Fibroblast of lung (primary cell): ENCODE data around the gene BTBD16. TPM values are rescaled to one million over a fixed set of nuclear protein-coding genes. Genes with fewer than 3 reads are reported as not detected.

Experiments
- DNase-seq, 2 donors: peaks; one replicate each; pipeline versions ENCODE4 v3.0.0 to v3.0.0-alpha.2; 2010; ENCODE audit warnings: low read depth in 2 of 2
- H2AFZ ChIP-seq: 2 replicates; pipeline ENCODE4 v1.5.1; 2012; ENCODE audit warnings: low read length, control low read depth, inconsistent platforms
- H3K27ac ChIP-seq: 2 replicates; pipeline ENCODE4 v1.5.1; 2011; ENCODE audit warnings: low read length, control low read depth; ENCODE audit not compliant: insufficient read depth
- H3K27me3 ChIP-seq: 2 replicates; pipeline ENCODE4 v1.5.1; 2011; ENCODE audit warnings: mild to moderate bottlenecking, low read length; ENCODE audit not compliant: control insufficient read depth, insufficient read depth
- H3K36me3 ChIP-seq: 2 replicates; pipeline ENCODE4 v1.5.1; 2011; ENCODE audit warnings: low read length; ENCODE audit not compliant: control insufficient read depth, insufficient read depth
- H3K4me1 ChIP-seq: 2 replicates; pipeline ENCODE4 v1.5.1; 2011; ENCODE audit warnings: low read length; ENCODE audit not compliant: control insufficient read depth, insufficient read depth; ENCODE audit errors: extremely low read depth
- H3K4me2 ChIP-seq: 2 replicates; pipeline ENCODE4 v1.5.1; 2011; ENCODE audit warnings: low read length, control low read depth; ENCODE audit not compliant: insufficient read depth; ENCODE audit errors: extremely low read depth
- H3K4me3 ChIP-seq, 4 experiments: fragments of 200-600 bp in 1 of 4; sonication (generic) in 1 of 4; replicated peaks in 1 of 4; 2 replicates each; pipeline ENCODE4 v1.5.1; 2011 to 2016; ENCODE audit warnings: low read length in 4 of 4, low read depth in 3 of 4, mild to moderate bottlenecking in 3 of 4, control low read depth in 2 of 4, inconsistent platforms in 1 of 4, mixed read lengths in 1 of 4; ENCODE audit not compliant: insufficient read depth in 1 of 4; ENCODE audit errors: control extremely low read depth in 1 of 4
- H3K79me2 ChIP-seq: 2 replicates; pipeline ENCODE4 v1.5.1; 2012; ENCODE audit warnings: mild to moderate bottlenecking, low read length, inconsistent platforms; ENCODE audit not compliant: control insufficient read depth, insufficient read depth
- H3K9ac ChIP-seq: 2 replicates; pipeline ENCODE4 v1.5.1; 2011; ENCODE audit warnings: mild to moderate bottlenecking, low read length, control low read depth; ENCODE audit not compliant: insufficient read depth
- H3K9me3 ChIP-seq: 2 replicates; pipeline ENCODE4 v1.5.1; 2012; ENCODE audit warnings: low read depth, low read length; ENCODE audit not compliant: control insufficient read depth, insufficient read depth
- H4K20me1 ChIP-seq: 2 replicates; pipeline ENCODE4 v1.5.1; 2011; ENCODE audit warnings: low read length; ENCODE audit not compliant: control insufficient read depth, insufficient read depth; ENCODE audit errors: extremely low read depth
- CTCF ChIP-seq, 2 donors: IDR thresholded peaks in 1 of 2; conservative IDR thresholded peaks in 1 of 2; 1 replicate in 1 of 2; 2 replicates in 1 of 2; pipeline ENCODE4 v1.5.1; 2011 to 2012; ENCODE audit warnings: low read length in 2 of 2, control low read depth in 1 of 2, inconsistent platforms in 1 of 2, low read depth in 1 of 2, mild to moderate bottlenecking in 1 of 2
- EZH2 ChIP-seq: IDR thresholded peaks from 2 replicates; pipeline ENCODE4 v1.5.1; 2012; ENCODE audit warnings: low read length, control low read depth, mild to moderate bottlenecking; ENCODE audit errors: missing control alignments
- polyA plus RNA-seq, 2 donors: library from polyadenylated mRNA; depleted of rRNA in 1 of 2; stranded (reverse) in 1 of 2; unstranded in 1 of 2; fragments of >200 nt; gene quantifications; 2 replicates each; pipeline ENCODE4 v1.2.1, GENCODE V29; 2011 to 2012; ENCODE audit warnings: missing spikeins in 1 of 2
- total RNA-seq: library from RNA; depleted of rRNA; stranded (reverse); fragments of >200 nt; gene quantifications from 2 replicates; pipeline ENCODE4 v1.2.1, GENCODE V29; 2014

The BTBD16 gene
- total and polyA plus RNA-seq, 2 donors (not counting 1 experiment from before 2014, with no cell fraction given) = not detected

GRCh38 chr10:122248356-122249302 lies 22.5 kb upstream of the BTBD16 start:
- DNase-seq = no peak
- no peaks in the 10 kb centered on the region for H3K9me3 ChIP-seq
- H3K27ac ChIP-seq = no peak overlapping the region
- H3K9ac ChIP-seq = no peak overlapping the region
- H4K20me1 ChIP-seq = no peaks in the 10 kb centered on the region
- no peaks in the 10 kb centered on the region for H3K27me3 ChIP-seq
- no peak overlapping the region for H2AFZ ChIP-seq
- TF ChIP-seq CTCF (conservative IDR thresholded peaks at IDR 0.05 in 1 of 2, IDR thresholded peaks at IDR 0.05 in 1 of 2; ENCODE audit: low read depth in 1 of 2, low read length in 2 of 2) (no peak), EZH2 (no peak)
- no peaks in the 10 kb centered on the region for H3K4me1 ChIP-seq
- peaks cover 2% of the 10 kb centered on the region for H3K36me3 ChIP-seq
- no peak overlapping the region for H3K4me2 ChIP-seq
- H3K79me2 ChIP-seq = no peaks in the 10 kb centered on the region
- H3K4me3 ChIP-seq = no peak overlapping the region

GRCh38 chr10:122249303-122249850 lies 21.7 kb upstream of the BTBD16 start:
- Histone ChIP-seq H4K20me1 (no peaks in the 10 kb centered on the region), H3K27ac (no peak overlapping the region), H3K79me2 (no peaks in the 10 kb centered on the region), H3K4me2 (no peak overlapping the region), H2AFZ (no peak overlapping the region), H3K36me3 (peaks cover under 1% of the 10 kb centered on the region), H3K9ac (no peak overlapping the region), H3K27me3 (no peaks in the 10 kb centered on the region), H3K9me3 (no peaks in the 10 kb centered on the region), H3K4me1 (no peaks in the 10 kb centered on the region), H3K4me3 (no peak overlapping the region)
- TF ChIP-seq CTCF (conservative IDR thresholded peaks at IDR 0.05 in 1 of 2, IDR thresholded peaks at IDR 0.05 in 1 of 2; ENCODE audit: low read depth in 1 of 2, low read length in 2 of 2) = no peak
- TF ChIP-seq EZH2 = no peak
- DNase-seq = no peak

GRCh38 chr10:122249991-122250750 lies 20.9 kb upstream of the BTBD16 start:
- no peak for TF ChIP-seq CTCF (conservative IDR thresholded peaks at IDR 0.05 in 1 of 2, IDR thresholded peaks at IDR 0.05 in 1 of 2; ENCODE audit: low read depth in 1 of 2, low read length in 2 of 2)
- no peak for TF ChIP-seq EZH2
- Histone ChIP-seq H3K9me3 (no peaks in the 10 kb centered on the region), H3K79me2 (no peaks in the 10 kb centered on the region), H3K27me3 (no peaks in the 10 kb centered on the region), H3K9ac (no peak overlapping the region), H3K4me3 (no peak overlapping the region), H2AFZ (no peak overlapping the region), H3K4me2 (no peak overlapping the region), H3K27ac (no peak overlapping the region), H4K20me1 (no peaks in the 10 kb centered on the region), H3K4me1 (no peaks in the 10 kb centered on the region), H3K36me3 (no peaks in the 10 kb centered on the region)
- DNase-seq = no peak
